ENCODE results near the gene PCNX3.

The PCNX3 gene

DNA sequence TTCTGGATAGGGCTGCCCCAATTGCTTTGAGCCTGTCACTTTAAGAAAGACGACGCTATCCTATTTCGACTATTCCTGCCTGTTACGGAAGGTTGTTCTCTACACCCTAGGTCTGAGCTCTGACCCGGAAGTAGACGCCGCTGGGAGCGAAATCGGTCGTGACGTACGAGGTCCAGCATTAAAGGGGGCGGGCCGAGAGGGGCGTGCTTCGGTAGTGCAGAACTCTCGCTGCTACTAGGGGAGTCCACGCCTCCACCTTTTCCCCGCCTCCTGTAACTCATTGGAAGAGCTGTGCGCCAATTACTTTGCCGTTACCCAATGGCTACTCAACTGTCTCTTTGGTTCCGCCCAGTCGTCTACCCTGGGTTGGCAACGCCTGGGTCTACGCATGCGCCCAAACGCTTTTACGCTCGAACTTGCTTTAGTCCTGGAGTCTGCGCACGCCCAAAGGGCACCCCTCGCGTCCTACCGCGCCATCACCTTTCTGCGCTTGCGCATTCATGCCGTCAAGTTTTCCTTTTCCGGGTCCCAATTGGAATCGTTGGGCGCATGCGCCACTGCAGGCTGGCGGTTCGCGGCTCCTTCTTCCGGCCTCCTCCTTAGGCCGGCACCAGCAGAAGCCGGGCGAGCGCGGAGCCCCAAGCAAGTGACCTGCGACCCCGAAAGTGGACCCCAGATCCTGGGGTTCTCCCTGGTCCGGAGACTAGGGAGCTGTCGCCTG lies at the start of gene PCNX3:
Gene PCNX3, plus strand, starts transcription at position 548 of the 721 bp plus-strand sequence. CDS start 536 bp downstream, outside the sequence.
- DNase-seq (ENCODE audit: low read depth) = peak; percentile 100

GRCh38 chr11:65569164-65569972 lies 46.2 kb upstream of the PCNX3 start:
- DNase-seq (ENCODE audit: low read depth) = no peak

- DNase-seq (ENCODE audit: low read depth) = peak; percentile 99
Measured at GRCh38 chr11:65569973-65570918, 45.3 kb upstream of the PCNX3 start, which contains the start of gene ZNRD2. TSS of gene ZNRD2 (plus strand) at chr11:65570477. CDS start at chr11:65570492, 15 bp downstream.

- DNase-seq (ENCODE audit: low read depth) = no peak
Measured at GRCh38 chr11:65571420-65571819, 44.2 kb upstream of the PCNX3 start.

- peak; percentile 62 for DNase-seq (ENCODE audit: low read depth)
Measured at GRCh38 chr11:65571940-65572339, 43.6 kb upstream of the PCNX3 start.

DNA sequence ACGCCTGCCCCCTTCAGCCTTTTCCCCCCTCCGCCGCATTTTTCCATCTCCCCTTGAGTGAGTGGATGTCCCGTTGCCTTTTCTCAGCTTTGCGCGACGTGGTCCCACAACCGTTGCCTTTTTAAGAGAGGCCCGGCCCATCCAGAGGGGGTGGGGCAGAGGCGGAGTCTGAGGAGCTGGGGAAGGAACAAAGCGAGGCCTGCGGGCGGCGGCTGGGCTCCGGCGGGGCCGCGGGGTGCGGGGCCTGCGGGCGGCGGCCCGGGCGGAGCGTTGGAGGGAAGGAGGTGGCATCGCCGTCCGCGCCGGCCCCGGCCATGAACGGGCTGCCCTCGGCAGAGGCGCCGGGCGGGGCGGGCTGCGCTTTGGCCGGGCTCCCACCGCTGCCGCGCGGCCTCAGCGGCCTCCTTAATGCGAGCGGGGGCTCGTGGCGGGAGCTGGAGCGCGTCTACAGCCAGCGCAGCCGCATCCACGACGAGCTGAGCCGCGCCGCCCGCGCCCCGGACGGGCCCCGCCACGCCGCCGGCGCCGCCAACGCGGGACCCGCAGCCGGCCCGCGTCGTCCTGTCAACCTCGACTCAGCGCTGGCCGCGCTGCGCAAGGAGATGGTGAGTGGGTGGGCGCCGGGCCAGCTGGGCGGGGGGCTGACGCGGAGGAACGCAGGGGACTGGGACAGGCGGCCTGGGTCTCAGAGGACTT lies 43.1 kb upstream of the PCNX3 start, which contains the start of gene FAM89B:
Gene FAM89B, plus strand, starts transcription at position 183 of the 696 bp plus-strand sequence. Its CDS starts 132 bp downstream, at position 315.
- DNase-seq (ENCODE audit: low read depth) = peak; percentile 89

- no peak for DNase-seq (ENCODE audit: low read depth)
Measured at GRCh38 chr11:65573391-65574079, 42.0 kb upstream of the PCNX3 start.

GRCh38 chr11:65574109-65574810 lies 41.3 kb upstream of the PCNX3 start:
- peak; percentile 98 for DNase-seq (ENCODE audit: low read depth)

DNA sequence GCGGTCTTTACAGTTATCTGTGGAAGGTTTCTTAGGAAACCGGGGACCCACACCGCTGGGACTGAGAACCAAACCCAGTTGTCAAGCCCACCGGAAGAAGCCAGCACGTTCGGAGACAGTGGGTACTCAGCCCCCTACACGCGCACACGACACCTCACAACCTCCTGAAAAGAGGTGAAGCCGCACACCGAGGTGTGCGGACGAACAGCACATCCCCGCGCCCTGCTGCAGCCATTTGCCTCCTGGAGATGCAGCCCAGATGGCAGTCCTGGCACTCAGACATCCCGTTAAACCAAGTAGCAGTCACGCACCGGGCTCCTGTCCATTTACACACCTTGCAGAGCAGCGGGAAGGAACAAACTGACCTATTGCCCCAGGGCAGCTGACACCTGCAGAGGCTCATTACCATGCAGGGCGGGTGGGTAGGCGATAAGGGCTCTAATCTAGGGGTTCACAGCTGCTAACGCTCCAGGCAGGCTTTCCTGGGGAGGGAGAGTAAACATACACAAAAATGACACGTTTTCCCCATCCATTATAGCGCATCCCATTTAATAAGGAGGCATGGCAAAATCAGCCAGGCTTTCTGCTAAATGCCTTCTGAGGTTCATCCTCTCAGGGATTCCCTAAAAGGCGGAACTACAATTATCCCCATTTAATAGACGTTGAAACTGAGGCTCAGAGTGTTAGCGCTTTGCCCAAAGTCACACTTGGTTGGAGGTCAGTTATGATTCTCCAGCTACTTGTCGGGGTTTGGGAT lies 40.6 kb upstream of the PCNX3 start:
- DNase-seq (ENCODE audit: low read depth) = no peak

DNA sequence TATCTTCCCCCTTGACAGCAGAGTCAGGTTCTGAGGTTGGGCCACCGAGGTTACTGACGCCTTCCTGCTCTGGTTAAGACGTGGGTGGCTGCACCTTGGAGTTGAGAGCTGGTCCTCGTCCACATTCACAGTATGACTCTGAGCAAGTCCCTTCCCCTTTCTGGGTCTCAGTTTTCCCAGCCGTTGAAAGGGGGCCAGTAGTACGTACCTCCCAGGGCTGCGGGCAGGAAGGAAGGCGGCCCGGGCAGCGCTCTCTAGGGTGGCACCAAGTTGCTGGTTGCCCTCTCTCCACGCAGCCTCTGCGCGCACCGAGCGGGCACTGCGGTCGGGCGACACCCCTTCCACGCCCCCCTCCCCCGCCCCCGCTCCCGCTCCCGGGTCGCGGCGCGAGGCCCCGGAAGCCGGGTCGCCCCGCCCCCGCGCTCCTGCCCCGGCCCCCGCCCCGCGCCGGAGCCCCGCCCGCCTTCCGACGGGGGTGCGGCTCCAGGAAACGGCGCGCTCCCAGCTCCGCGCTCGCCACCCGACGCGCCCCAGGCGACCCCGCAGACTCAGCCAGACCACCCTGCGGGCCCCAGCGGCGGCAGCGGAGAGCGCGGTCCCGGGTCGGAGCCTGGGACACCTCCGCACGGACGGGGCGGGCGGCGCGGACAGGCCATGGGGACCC lies 39.9 kb upstream of the PCNX3 start, which contains the start of gene EHBP1L1:
Gene EHBP1L1, plus strand, starts transcription at position 486 of the 664 bp plus-strand sequence. CDS start 250 bp downstream, outside the sequence.
- peak; percentile 65 for DNase-seq (ENCODE audit: low read depth)

- DNase-seq (ENCODE audit: low read depth) = no peak
Measured at GRCh38 chr11:65576232-65576866, 39.2 kb upstream of the PCNX3 start.

- peak; percentile 85 for DNase-seq (ENCODE audit: low read depth)
Measured at GRCh38 chr11:65576867-65577755, 38.5 kb upstream of the PCNX3 start.

DNA sequence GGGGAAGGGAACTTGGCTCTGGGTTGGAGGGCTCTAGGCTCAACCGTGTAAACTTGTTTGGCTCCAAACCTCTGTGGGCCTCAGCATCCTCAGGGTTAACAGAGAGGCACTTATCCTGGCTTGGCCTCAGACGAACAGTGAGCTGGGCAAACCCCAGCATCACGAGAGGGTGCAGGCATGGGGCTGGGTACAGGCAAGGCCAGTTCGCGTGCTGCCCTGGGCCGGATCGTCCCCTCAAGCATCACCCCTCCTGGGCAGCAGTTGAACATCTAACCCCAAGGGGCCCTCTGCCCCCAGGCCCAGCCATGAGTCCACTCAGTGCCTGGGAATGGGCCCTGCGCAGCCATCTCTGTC lies 37.8 kb upstream of the PCNX3 start:
- DNase-seq (ENCODE audit: low read depth) = no peak

- DNase-seq (ENCODE audit: low read depth) = no peak
Measured at GRCh38 chr11:65578134-65578533, 37.4 kb upstream of the PCNX3 start.

DNA sequence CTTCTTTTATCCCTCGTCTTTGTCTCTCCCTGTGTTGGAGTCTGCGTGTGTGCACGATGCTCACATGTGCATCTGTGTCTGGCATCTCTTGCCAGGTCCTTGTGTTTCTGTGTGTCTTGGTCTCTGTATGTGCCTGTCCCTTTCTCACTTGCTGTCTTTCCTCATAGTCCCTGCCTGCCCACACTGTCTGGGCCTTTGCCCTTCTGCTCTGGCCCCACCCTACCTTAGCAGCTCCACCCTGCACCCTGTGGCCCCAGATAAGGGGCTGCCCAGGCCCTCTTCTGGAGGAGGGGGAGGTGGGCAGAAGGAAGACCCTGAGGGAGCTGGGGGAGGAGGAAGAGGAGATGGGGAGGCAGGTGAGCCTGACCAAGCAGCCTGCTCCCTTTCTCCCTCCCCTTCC lies 36.9 kb upstream of the PCNX3 start:
- DNase-seq (ENCODE audit: low read depth) = no peak

GRCh38 chr11:65579291-65579690 lies 36.3 kb upstream of the PCNX3 start:
- no peak for DNase-seq (ENCODE audit: low read depth)

Measured in EH (cell line).